Measurements from ENCODE around the gene LIFR.

LIFR gene

GRCh38 chr5:38441453-38442246 lies 114.8 kb downstream of the LIFR start:
- H3K4me3 ChIP-seq (ENCODE audit: low read depth, low read length), result no peak overlapping the region
- TF ChIP-seq CTCF (IDR thresholded peaks at IDR 0.05; ENCODE audit: low read depth, low read length), result peak; percentile 93

- H3K4me3 ChIP-seq (ENCODE audit: low read depth, low read length), result no peak overlapping the region
- TF ChIP-seq CTCF (IDR thresholded peaks at IDR 0.05; ENCODE audit: low read depth, low read length), result no peak
These were observed 117.7 kb downstream of the LIFR start for GRCh38 chr5:38438757-38439156.

GRCh38 chr5:38434966-38435705 lies 121.3 kb downstream of the LIFR start:
- no peak for TF ChIP-seq CTCF (IDR thresholded peaks at IDR 0.05; ENCODE audit: low read depth, low read length)
- H3K4me3 ChIP-seq (ENCODE audit: low read depth, low read length), result no peak overlapping the region

- H3K4me3 ChIP-seq (ENCODE audit: low read depth, low read length), result no peak overlapping the region
- no peak for TF ChIP-seq CTCF (IDR thresholded peaks at IDR 0.05; ENCODE audit: low read depth, low read length)
These were observed 123.1 kb downstream of the LIFR start for GRCh38 chr5:38433160-38433861.

- no peak for TF ChIP-seq CTCF (IDR thresholded peaks at IDR 0.05; ENCODE audit: low read depth, low read length)
- H3K4me3 ChIP-seq (ENCODE audit: low read depth, low read length), result no peak overlapping the region
These were observed 125.1 kb downstream of the LIFR start for GRCh38 chr5:38431242-38431853.

GRCh38 chr5:38426986-38427950 lies 129.2 kb downstream of the LIFR start:
- H3K4me3 ChIP-seq (ENCODE audit: low read depth, low read length), result no peak overlapping the region
- TF ChIP-seq CTCF (IDR thresholded peaks at IDR 0.05; ENCODE audit: low read depth, low read length), result no peak

Measured in WI38 (cell line).